Osteocyte (in vitro differentiated cells): ENCODE data around the gene OSMR. TPM values are rescaled to one million over a fixed set of nuclear protein-coding genes. Genes with fewer than 3 reads are reported as not detected.

Experiments used
- DNase-seq: peaks from one replicate; pipeline ENCODE4 v3.0.0; 2021; ENCODE audit warnings: mixed read lengths; ENCODE audit not compliant: unreplicated experiment; ENCODE audit errors: extremely low spot score
- H3K27ac Mint-ChIP-seq: one replicate; pipeline ENCODE4 v1.8.0; 2021; ENCODE audit warnings: mild to moderate bottlenecking, mixed read lengths; ENCODE audit not compliant: unreplicated experiment
- H3K27me3 Mint-ChIP-seq: one replicate; pipeline ENCODE4 v1.8.0; 2021; ENCODE audit warnings: mixed read lengths; ENCODE audit not compliant: unreplicated experiment
- H3K36me3 Mint-ChIP-seq: one replicate; pipeline ENCODE4 v1.8.0; 2021; ENCODE audit warnings: mixed read lengths; ENCODE audit not compliant: unreplicated experiment
- H3K4me1 Mint-ChIP-seq: one replicate; pipeline ENCODE4 v1.8.0; 2021; ENCODE audit warnings: mixed read lengths; ENCODE audit not compliant: unreplicated experiment
- H3K4me3 Mint-ChIP-seq: one replicate; pipeline ENCODE4 v1.8.0; 2021; ENCODE audit warnings: mild to moderate bottlenecking, moderate library complexity, mixed read lengths; ENCODE audit not compliant: unreplicated experiment
- H3K9me3 Mint-ChIP-seq: one replicate; pipeline ENCODE4 v1.8.0; 2021; ENCODE audit warnings: mixed read lengths; ENCODE audit not compliant: unreplicated experiment
- total RNA-seq: library from RNA; stranded (reverse); gene quantifications from 2 replicates; pipeline ENCODE4 v1.2.1, GENCODE V29; 2021
- TF ChIP-seq, protein P1 (sequence below): fragments of 200-600 bp; sonication (generic); IDR thresholded peaks from 2 replicates; pipeline ENCODE4 v1.5.0; 2021; ENCODE audit warnings: antibody characterized with exemption, mild to moderate bottlenecking, moderate library complexity

OSMR gene
- total RNA-seq, 1 donor from 2014 or later = 33.1 TPM

DNA sequence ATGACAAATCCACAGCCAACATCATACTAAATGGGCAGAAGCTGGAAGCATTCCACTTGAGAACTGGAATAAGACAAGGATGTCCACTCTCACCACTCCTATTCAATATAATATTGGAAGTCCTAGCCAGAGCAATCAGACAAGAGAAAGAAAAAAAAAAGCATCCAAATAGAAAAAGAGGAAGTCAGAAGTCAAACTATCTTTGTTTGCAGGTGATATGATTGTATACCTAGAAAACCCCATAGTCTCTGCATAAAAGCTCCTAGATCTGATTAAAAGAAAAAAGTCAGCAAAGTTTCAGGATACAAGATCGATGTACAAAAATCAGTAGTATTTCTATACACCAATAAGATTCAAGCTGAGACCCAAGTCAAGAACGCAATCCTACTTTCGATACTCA, 66.1 kb downstream of the OSMR start:
- H3K9me3 Mint-ChIP-seq = peaks cover 33% of the 10 kb centered on the region
- peaks cover 35% of the 10 kb centered on the region for H3K36me3 Mint-ChIP-seq
- no peaks in the 10 kb centered on the region for H3K27me3 Mint-ChIP-seq
- no peaks in the 10 kb centered on the region for H3K4me1 Mint-ChIP-seq
- no peak overlapping the region for H3K4me3 Mint-ChIP-seq
- no peak for DNase-seq
- TF ChIP-seq, protein P1, sequence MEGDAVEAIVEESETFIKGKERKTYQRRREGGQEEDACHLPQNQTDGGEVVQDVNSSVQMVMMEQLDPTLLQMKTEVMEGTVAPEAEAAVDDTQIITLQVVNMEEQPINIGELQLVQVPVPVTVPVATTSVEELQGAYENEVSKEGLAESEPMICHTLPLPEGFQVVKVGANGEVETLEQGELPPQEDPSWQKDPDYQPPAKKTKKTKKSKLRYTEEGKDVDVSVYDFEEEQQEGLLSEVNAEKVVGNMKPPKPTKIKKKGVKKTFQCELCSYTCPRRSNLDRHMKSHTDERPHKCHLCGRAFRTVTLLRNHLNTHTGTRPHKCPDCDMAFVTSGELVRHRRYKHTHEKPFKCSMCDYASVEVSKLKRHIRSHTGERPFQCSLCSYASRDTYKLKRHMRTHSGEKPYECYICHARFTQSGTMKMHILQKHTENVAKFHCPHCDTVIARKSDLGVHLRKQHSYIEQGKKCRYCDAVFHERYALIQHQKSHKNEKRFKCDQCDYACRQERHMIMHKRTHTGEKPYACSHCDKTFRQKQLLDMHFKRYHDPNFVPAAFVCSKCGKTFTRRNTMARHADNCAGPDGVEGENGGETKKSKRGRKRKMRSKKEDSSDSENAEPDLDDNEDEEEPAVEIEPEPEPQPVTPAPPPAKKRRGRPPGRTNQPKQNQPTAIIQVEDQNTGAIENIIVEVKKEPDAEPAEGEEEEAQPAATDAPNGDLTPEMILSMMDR = no peak
- H3K27ac Mint-ChIP-seq = no peak overlapping the region

DNA sequence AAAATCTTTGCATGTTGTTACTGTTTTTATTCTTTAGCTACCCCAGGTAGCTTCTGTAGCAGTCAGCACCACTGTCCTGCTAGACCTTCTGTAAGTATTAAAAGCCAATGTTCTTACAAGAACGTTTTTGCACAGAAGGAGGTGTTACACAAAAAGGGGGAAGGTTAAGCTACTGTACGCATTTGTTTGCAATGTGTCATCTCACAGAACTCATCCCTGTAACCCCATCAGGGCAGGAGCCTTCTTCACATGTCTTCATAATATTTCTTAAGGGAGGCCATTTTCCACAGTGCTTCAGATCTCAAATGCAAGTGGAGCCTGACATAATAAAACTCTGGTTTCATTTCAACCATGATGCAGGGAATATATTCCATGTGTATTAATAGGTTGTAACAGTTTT, 67.9 kb downstream of the OSMR start:
- H3K9me3 Mint-ChIP-seq = peaks cover 29% of the 10 kb centered on the region
- TF ChIP-seq, protein P1 = no peak
- no peak overlapping the region for H3K4me3 Mint-ChIP-seq
- H3K36me3 Mint-ChIP-seq = peaks cover 36% of the 10 kb centered on the region
- no peak overlapping the region for H3K27ac Mint-ChIP-seq
- DNase-seq = no peak
- no peaks in the 10 kb centered on the region for H3K27me3 Mint-ChIP-seq
- no peaks in the 10 kb centered on the region for H3K4me1 Mint-ChIP-seq

DNA sequence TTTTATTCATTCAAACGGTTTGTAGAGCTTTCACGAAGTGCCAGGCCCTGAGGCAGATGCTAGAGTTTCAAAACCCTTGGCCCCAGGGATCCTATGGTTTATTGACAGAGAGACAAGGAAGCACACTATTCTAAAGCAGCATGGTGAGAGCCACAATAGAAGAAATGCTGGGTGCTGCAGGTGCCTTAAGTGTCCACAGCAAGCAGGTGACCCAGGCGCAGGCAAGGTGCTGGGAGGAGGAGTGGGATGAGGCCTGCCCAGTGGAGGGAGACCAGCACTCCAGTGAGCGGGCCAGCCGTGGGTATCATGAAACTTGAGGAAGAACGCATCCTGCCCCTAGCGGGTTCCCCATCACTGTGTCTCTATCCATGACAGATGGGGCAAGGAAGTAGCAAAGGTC, 71.0 kb downstream of the OSMR start:
- Mint-ChIP-seq H3K9me3 (peaks cover 12% of the 10 kb centered on the region), H3K4me3 (no peak overlapping the region), H3K27ac (no peak overlapping the region), H3K27me3 (no peaks in the 10 kb centered on the region), H3K36me3 (peaks cover 21% of the 10 kb centered on the region), H3K4me1 (no peaks in the 10 kb centered on the region)
- no peak for DNase-seq
- TF ChIP-seq, protein P1 = no peak

DNA sequence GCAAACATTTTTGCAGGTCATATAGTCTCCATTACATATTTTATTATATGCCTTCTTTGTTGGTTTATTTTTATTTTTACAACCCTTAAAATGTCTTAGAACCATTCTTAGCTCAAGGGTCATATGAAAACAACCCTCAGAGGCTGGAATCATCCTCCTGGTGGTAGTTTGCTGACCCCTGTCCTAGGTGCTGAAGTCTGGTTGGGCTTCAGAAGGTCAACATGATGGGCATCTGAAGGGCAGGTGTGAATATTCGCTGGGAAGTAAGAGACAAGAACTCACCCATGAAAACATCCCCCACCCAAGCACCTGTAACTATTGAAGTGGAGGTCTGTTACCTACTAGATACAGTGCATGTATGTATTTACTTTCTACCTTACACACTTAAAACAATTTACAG, 75.4 kb downstream of the OSMR start:
- Mint-ChIP-seq H3K9me3 (no peaks in the 10 kb centered on the region), H3K27me3 (no peaks in the 10 kb centered on the region), H3K4me3 (no peak overlapping the region), H3K36me3 (peaks cover 41% of the 10 kb centered on the region), H3K4me1 (peaks cover 20% of the 10 kb centered on the region), H3K27ac (no peak overlapping the region)
- no peak for DNase-seq
- TF ChIP-seq, protein P1 = no peak

DNA sequence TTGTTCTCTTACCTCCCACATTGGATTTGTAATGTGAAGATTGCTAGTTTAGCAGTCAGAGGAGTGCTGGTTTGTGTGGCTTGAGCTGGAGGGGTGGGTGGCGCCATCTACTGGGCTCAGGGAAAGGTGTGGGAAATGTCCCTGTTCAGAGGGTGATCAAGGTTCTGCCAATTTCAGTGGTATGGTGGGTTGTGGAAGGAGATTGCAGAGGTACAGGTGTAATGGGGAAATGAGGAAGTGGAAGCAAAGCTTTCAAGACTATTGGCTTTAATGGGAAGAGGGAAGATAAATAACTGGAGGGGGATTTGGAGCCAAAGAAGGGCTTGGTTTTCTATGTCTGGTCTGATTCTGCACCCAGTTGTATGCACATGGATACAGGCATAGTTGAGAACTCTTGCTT, 76.4 kb downstream of the OSMR start:
- no peak for DNase-seq
- Mint-ChIP-seq H3K27me3 (no peaks in the 10 kb centered on the region), H3K36me3 (peaks cover 40% of the 10 kb centered on the region), H3K4me3 (no peak overlapping the region), H3K9me3 (no peaks in the 10 kb centered on the region), H3K27ac (no peak overlapping the region), H3K4me1 (peaks cover 26% of the 10 kb centered on the region)
- TF ChIP-seq, protein P1 = peak; percentile 84
